CD4-positive, alpha-beta T cell treated with Interferon alpha-2 for 1 hour (primary cell): Measurements from ENCODE around the gene ARMCX1.
"Not testable (repeated sequence)": the region's sequence is repeated elsewhere in the genome, so short reads cannot be mapped to it uniquely, and the experiment has no call there.

Experiments
- DNase-seq, 2 donors: peaks; one replicate each; pipeline ENCODE4 v3.0.0-alpha.2; 2020 to 2022

ARMCX1 gene

DNA sequence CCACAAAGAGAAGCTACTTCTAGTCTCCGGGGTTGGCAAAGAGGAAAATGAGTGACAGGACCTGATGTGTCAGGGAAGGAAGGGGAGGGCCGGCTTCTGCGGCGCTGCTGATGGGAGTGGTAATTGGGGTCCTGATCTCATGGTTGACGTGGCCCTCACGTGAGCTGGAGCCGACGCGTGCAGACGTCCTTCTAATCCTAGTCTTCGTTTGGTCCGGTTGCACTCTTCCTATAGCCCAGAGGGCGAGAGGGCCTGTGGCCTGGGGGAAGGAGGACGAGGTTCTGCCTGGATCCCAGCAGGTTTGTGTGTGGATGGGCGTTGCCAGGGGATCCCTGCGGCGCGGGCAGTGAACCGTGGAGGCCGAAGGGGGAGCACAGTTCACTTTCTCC lies at the start of gene ARMCX1:
Gene ARMCX1 (plus strand): TSS at position 186 of the 389 bp plus-strand sequence. CDS start 2,384 bp downstream, outside the sequence.
- DNase-seq = peak; percentile 28 to 36

DNA sequence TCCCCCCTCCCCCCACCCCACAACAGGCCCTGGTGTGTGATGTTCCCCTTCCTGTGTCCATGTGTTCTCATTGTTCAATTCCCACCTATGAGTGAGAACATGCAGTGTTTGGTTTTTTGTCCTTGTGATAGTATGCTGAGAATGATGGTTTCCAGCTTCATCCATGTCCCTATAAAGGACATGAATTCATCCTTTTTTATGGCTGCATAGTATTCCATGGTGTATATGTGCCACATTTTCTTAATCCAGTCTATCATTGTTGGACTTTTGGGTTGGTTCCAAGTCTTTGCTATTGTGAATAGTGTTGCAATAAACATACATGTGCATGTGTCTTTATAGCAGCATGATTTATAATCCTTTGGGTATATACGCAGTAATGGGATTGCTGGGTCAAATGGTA lies 47.4 kb upstream of the ARMCX1 start:
- not testable (repeated sequence) for DNase-seq

DNA sequence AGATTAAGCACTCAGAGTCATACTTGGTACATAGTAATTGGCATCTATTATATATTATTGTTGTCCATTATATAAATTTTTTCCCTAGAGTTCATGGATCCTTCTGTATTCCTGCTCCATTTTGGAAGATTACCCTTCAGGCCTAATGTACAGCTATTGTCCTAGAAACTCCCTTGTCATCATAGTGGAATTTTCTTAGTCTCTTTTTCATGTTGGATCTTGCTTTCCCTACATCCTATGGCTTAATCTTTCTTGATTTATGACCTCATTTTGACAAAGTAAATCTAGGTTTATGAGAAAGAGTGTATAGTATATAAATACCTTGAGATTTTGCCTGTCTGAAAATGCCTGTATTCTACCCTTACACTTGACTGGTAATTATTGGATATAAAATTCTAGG lies 43.0 kb upstream of the ARMCX1 start:
- no peak for DNase-seq

- DNase-seq = no peak
Measured at GRCh38 chrX:101507986-101508385, 42.4 kb upstream of the ARMCX1 start.

- DNase-seq = no peak
Measured at GRCh38 chrX:101530944-101531343, 19.4 kb upstream of the ARMCX1 start.

GRCh38 chrX:101539116-101539515 lies 11.2 kb upstream of the ARMCX1 start:
- DNase-seq = no peak

DNA sequence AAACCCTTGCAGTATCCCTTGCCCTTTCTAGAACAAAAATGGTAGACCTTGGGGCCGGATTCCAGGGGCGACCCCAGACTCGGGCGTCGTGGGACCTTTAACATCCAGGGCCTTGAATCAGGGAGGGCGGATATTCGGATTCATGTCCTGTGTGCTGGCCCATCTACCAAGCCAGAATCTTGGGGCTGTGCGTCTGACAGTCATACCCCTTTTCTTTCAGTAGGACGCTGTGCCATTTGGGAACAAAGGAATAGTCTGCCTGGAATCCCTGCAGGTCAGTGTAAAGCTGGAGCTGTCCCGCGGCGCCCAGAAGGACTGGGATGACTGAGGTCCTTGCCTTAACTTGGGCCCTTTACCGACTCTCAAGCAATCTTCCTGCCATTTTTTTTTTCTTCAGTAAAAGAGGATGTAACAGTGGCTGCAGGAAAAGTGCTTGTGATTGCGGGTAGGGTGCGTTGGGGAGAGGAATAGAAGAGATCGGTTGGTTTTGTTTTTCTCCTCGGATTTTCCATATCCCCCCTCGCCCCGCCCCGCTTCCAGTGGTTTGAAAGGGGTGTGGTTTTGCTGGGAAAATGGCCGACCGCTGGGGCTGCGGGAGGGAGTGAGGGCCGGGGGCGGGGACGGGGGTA lies 518 bp downstream of the ARMCX1 start:
- DNase-seq = peak in 1 of 2 donors; percentile 3

DNA sequence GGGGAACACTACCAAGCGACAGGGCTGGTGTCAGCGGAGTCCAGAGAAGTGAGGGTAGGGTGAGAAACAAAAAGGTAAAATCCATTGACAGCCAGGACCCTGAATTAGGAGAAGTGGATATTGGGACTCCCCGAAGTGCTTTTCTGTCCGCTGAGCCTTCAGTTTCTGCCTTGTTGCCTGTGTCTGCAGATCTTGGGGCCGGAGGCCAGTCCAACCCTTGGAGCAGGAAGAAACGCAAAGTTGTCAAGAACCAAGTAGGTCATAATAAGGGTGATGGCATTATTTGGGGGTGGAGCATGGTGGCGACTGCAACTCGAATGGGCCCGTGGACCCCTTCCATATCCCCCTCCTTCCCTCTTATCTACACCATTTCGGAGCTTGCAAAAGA lies 1.0 kb downstream of the ARMCX1 start:
- no peak for DNase-seq

DNA sequence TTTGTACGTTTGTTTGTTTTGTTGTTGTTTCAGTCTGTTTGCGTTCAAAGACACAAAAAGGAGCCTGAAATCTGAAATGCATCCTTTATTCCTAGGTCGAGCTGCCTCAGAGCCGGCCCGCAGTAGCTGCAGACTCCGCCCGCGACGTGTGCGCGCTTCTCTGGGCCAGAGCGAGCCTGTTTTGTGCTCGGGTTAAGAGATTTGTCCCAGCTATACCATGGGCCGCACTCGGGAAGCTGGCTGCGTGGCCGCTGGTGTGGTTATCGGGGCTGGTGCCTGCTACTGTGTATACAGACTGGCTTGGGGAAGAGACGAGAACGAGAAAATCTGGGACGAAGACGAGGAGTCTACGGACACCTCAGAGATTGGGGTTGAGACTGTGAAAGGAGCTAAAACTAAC lies 2.4 kb downstream of the ARMCX1 start:
- DNase-seq = no peak

DNA sequence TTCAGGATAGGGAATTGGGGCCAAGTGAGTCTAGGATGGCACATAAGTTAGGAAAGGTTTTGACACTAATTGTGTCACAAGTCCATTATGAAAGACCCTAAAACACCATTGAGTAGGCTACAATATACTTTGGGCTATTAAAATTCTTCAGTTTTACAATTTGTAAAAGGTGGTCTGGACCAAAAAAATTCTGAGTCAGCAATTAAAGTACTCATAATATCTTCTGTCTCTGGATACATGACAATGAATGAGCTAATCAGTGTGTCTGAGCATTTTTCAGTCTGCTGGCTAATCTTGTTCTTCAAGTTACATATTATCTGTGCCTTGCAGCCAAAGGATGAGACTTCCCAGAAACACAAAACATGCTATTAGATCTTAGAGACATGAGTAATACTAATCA lies 14.3 kb downstream of the ARMCX1 start:
- no peak for DNase-seq

DNA sequence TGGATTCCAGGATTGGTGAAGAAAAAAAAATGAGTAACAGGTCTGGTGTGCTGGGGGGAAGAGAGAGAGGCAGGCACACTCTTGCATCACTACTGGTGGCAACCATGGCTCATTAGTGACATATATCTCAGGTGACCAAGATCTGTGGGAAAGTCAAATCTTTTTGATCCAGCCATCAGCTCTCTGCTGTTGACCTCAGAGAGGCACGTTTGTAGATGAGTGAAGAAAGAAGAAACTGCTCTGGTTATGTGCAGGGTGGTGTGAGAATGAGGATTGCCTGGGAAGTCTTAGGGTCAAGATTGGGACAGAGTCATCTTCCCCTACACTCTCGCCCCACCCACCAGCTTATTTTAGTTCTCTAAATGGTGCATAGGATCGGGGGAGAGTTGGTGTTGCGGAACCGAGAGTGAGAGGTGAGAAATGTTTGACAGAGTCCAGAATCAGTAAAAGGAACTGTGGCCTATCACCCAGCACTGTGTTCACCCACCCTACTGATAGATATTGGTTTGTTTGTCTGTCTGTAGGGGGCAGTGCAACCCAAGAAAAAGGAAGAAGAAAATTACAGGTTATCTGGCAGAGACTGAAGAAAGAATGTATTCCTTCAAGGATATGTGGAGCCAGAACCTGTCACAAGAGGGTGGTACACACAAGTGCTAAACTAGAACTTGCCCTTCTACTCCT lies 45.5 kb downstream of the ARMCX1 start:
- DNase-seq = peak; percentile 46 to 71

- DNase-seq = not testable (repeated sequence)
Measured at GRCh38 chrX:101599592-101599991, 49.2 kb downstream of the ARMCX1 start.

GRCh38 chrX:101602077-101602476 lies 51.7 kb downstream of the ARMCX1 start:
- DNase-seq = no peak
